Loucy (cell line): ENCODE results near the gene CDS2.

ENCODE experiments used
- H2AFZ ChIP-seq: fragments of 200-600 bp; sonication (generic); 2 replicates; pipeline ENCODE4 v1.6.0; 2016; ENCODE audit warnings: antibody characterized with exemption, mild to moderate bottlenecking, low read length, moderate library complexity
- H3F3A ChIP-seq: fragments of 200-600 bp; 2 replicates; pipeline ENCODE4 v1.6.0; 2016; ENCODE audit warnings: antibody characterized with exemption, low read depth, mild to moderate bottlenecking
- H3K27me3 ChIP-seq: fragments of 200-600 bp; sonication (generic); 2 replicates; pipeline ENCODE4 v1.6.1; 2014; ENCODE audit warnings: low read length, mild to moderate bottlenecking; ENCODE audit not compliant: insufficient read depth, poor library complexity, severe bottlenecking
- H3K36me3 ChIP-seq: fragments of 200-600 bp; sonication (generic); 2 replicates; pipeline ENCODE4 v1.6.1; 2016; ENCODE audit warnings: low read length; ENCODE audit not compliant: insufficient read depth
- H3K4me1 ChIP-seq: fragments of 200-600 bp; sonication (generic); 2 replicates; pipeline ENCODE4 v1.5.1; 2014; ENCODE audit warnings: low read length, mild to moderate bottlenecking; ENCODE audit not compliant: insufficient read depth, poor library complexity, severe bottlenecking
- H3K4me2 ChIP-seq: fragments of 200-600 bp; sonication (generic); 2 replicates; pipeline ENCODE4 v1.6.0; 2014; ENCODE audit warnings: antibody characterized with exemption, low read length, low read depth, mild to moderate bottlenecking; ENCODE audit not compliant: poor library complexity, severe bottlenecking
- H3K4me3 ChIP-seq: fragments of 200-600 bp; sonication (generic); 2 replicates; pipeline ENCODE4 v1.5.1; 2014; ENCODE audit warnings: low read length, mild to moderate bottlenecking, mixed read lengths; ENCODE audit not compliant: poor library complexity, severe bottlenecking
- H3K79me2 ChIP-seq: fragments of 200-600 bp; sonication (generic); 2 replicates; pipeline ENCODE4 v1.6.1; 2014; ENCODE audit warnings: low read length; ENCODE audit not compliant: insufficient read depth
- H3K9ac ChIP-seq: fragments of 200-600 bp; sonication (generic); 2 replicates; pipeline ENCODE4 v1.6.0; 2014; ENCODE audit warnings: mild to moderate bottlenecking, low read depth, low read length, moderate library complexity; ENCODE audit not compliant: poor library complexity, severe bottlenecking
- H3K9me2 ChIP-seq: fragments of 200-600 bp; sonication (generic); replicated peaks from 2 replicates; pipeline ENCODE4 v1.6.1; 2016; ENCODE audit warnings: low read depth, low read length, mixed read lengths
- H3K9me3 ChIP-seq: fragments of 200-600 bp; sonication (generic); 2 replicates; pipeline ENCODE4 v1.6.1; 2014; ENCODE audit warnings: mild to moderate bottlenecking, antibody characterized with exemption, low read length, low read depth; ENCODE audit not compliant: insufficient read depth
- H4K20me1 ChIP-seq: fragments of 200-600 bp; sonication (generic); 2 replicates; pipeline ENCODE4 v1.6.0; 2014; ENCODE audit warnings: antibody characterized with exemption, low read length, mild to moderate bottlenecking; ENCODE audit not compliant: insufficient read depth, poor library complexity, severe bottlenecking
- CTCF ChIP-seq: fragments of 200-600 bp; sonication (generic); conservative IDR thresholded peaks from 2 replicates; pipeline ENCODE4 v1.5.1; 2014; ENCODE audit warnings: mild to moderate bottlenecking, antibody characterized with exemption, low read length
- EZH2phosphoT487 ChIP-seq: fragments of 200-600 bp; IDR thresholded peaks from 2 replicates; pipeline ENCODE4 v1.6.1; 2018; ENCODE audit warnings: antibody characterized with exemption, mild to moderate bottlenecking, moderate library complexity, borderline replicate concordance

The CDS2 gene

GRCh38 chr20:5100684-5101347 is 26.0 kb upstream of the CDS2 start:
- H3K4me1 ChIP-seq = no peaks in the 10 kb centered on the region
- H3K4me2 ChIP-seq = no peak overlapping the region
- peaks cover 14% of the 10 kb centered on the region; the same call in 1 of the 2 replicates for H3K36me3 ChIP-seq
- no peaks in the 10 kb centered on the region for H3K27me3 ChIP-seq
- H3K9ac ChIP-seq = no peak overlapping the region
- H3F3A ChIP-seq = no peaks in the 10 kb centered on the region
- no peaks in the 10 kb centered on the region for H3K79me2 ChIP-seq
- TF ChIP-seq EZH2phosphoT487 (no peak), CTCF (peak; percentile 83)
- H3K9me2 ChIP-seq = no peaks in the 10 kb centered on the region
- no peaks in the 10 kb centered on the region for H4K20me1 ChIP-seq
- no peaks in the 10 kb centered on the region for H3K9me3 ChIP-seq
- no peak overlapping the region for H2AFZ ChIP-seq
- no peak overlapping the region for H3K4me3 ChIP-seq

- no peaks in the 10 kb centered on the region for H3K9me3 ChIP-seq
These were observed 22.3 kb upstream of the CDS2 start for GRCh38 chr20:5104479-5104878.

GRCh38 chr20:5109276-5109675 is 17.5 kb upstream of the CDS2 start:
- H3K4me2 ChIP-seq = no peak overlapping the region
- H3K9ac ChIP-seq = no peak overlapping the region
- no peaks in the 10 kb centered on the region for H3K9me2 ChIP-seq
- H3K79me2 ChIP-seq = peaks cover 41% of the 10 kb centered on the region
- TF ChIP-seq CTCF = no peak
- no peak for TF ChIP-seq EZH2phosphoT487
- H2AFZ ChIP-seq = no peak overlapping the region
- H3K4me1 ChIP-seq = peaks cover 7% of the 10 kb centered on the region
- no peaks in the 10 kb centered on the region for H3K9me3 ChIP-seq
- H3K27me3 ChIP-seq = no peaks in the 10 kb centered on the region
- H3F3A ChIP-seq = peaks cover 11% of the 10 kb centered on the region
- peaks cover 17% of the 10 kb centered on the region for H3K36me3 ChIP-seq
- H4K20me1 ChIP-seq = peaks cover 9% of the 10 kb centered on the region
- H3K4me3 ChIP-seq = no peak overlapping the region

More at GRCh38 chr20:5104479-5104878, 22.3 kb upstream of the CDS2 start:
- H3K9ac ChIP-seq = no peak overlapping the region
- H3K4me1 ChIP-seq = no peaks in the 10 kb centered on the region
- H4K20me1 ChIP-seq = no peaks in the 10 kb centered on the region
- no peak overlapping the region for H3K4me3 ChIP-seq
- H3K79me2 ChIP-seq = peaks cover 1% of the 10 kb centered on the region; the same call in 1 of the 2 replicates
- no peak for TF ChIP-seq EZH2phosphoT487
- no peak for TF ChIP-seq CTCF
- no peaks in the 10 kb centered on the region for H3F3A ChIP-seq
- H3K4me2 ChIP-seq = no peak overlapping the region
- H3K9me2 ChIP-seq = no peaks in the 10 kb centered on the region
- no peak overlapping the region for H2AFZ ChIP-seq
- no peaks in the 10 kb centered on the region for H3K27me3 ChIP-seq
- peaks cover 18% of the 10 kb centered on the region; the same call in 1 of the 2 replicates for H3K36me3 ChIP-seq
